ENCODE data around the gene OPHN1. TPM values are rescaled to one million over a fixed set of nuclear protein-coding genes. Genes with fewer than 3 reads are reported as not detected.
A peak's percentile ranks its signal among the peaks of the same experiment; 100 is the strongest.

The OPHN1 gene
- total RNA-seq, 6 experiments from 2014 or later = 7.8 to 12.5 (median 10.6) TPM

GRCh38 chrX:68254738-68255645 lies 178.3 kb downstream of the OPHN1 start:
- Mint-ChIP-seq H3K9me3 (no peaks in the 10 kb centered on the region), H3K27me3 (ENCODE audit: insufficient read depth) (no peaks in the 10 kb centered on the region; the same call in none of the 2 replicates), H3K4me3 (no peak overlapping the region), H3K36me3 (ENCODE audit: low read depth) (no peaks in the 10 kb centered on the region), H3K4me1 (ENCODE audit: low read depth) (peaks cover 8% of the 10 kb centered on the region), H3K27ac (no peak overlapping the region)
- DNase-seq = no peak
- no peak for TF ChIP-seq CTCF (IDR thresholded peaks at IDR 0.05)

DNA sequence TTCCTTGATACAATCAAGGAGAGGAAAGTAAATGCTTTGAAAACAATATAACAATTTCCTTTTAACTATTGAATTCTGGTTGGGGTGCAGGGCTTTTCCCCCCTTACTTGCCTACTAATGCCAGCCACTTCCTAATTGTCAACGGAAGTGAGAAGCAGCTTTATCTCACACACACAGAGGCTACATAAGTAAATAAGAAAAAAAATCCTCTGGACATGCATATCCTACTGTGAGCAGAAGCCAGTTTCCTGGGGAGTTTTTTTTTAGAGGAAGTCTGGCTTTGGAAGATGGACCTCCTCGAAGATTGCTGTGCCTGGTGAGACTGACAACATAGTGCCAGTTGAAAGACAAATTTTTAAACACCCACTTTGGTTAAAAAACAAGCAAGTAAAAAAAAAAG lies 180.6 kb downstream of the OPHN1 start:
- DNase-seq = no peak
- Mint-ChIP-seq H3K9me3 (no peaks in the 10 kb centered on the region), H3K4me1 (ENCODE audit: low read depth) (peaks cover 8% of the 10 kb centered on the region), H3K4me3 (no peak overlapping the region), H3K27ac (no peak overlapping the region), H3K36me3 (ENCODE audit: low read depth) (no peaks in the 10 kb centered on the region), H3K27me3 (ENCODE audit: insufficient read depth) (no peaks in the 10 kb centered on the region; the same call in none of the 2 replicates)
- no peak for TF ChIP-seq CTCF (IDR thresholded peaks at IDR 0.05)

DNA sequence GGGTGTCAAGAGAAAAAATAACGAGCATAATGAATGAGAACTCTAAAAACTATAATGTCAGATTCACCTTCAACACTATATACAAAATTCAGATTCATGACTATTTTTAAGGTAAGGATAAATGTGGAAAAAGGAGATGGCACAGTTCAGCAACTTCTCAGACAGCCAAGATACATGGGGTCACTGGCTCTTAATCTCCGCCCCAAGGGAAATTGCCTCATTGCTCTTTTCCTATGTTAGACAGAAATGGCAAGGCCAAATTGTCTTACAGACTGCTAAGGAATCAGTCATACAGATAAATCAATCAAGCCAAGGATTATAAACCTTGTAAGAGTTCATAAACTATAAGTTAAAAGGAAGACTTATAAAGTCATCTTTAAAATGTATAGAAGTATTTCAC lies 183.4 kb downstream of the OPHN1 start:
- H3K9me3 Mint-ChIP-seq = no peaks in the 10 kb centered on the region
- no peaks in the 10 kb centered on the region; the same call in 1 of the 2 replicates for H3K27me3 Mint-ChIP-seq (ENCODE audit: insufficient read depth)
- no peak overlapping the region for H3K4me3 Mint-ChIP-seq
- DNase-seq = no peak
- TF ChIP-seq CTCF (IDR thresholded peaks at IDR 0.05) = no peak
- H3K36me3 Mint-ChIP-seq (ENCODE audit: low read depth) = no peaks in the 10 kb centered on the region
- H3K4me1 Mint-ChIP-seq (ENCODE audit: low read depth) = no peaks in the 10 kb centered on the region; the same call in 1 of the 2 replicates
- no peak overlapping the region for H3K27ac Mint-ChIP-seq

DNA sequence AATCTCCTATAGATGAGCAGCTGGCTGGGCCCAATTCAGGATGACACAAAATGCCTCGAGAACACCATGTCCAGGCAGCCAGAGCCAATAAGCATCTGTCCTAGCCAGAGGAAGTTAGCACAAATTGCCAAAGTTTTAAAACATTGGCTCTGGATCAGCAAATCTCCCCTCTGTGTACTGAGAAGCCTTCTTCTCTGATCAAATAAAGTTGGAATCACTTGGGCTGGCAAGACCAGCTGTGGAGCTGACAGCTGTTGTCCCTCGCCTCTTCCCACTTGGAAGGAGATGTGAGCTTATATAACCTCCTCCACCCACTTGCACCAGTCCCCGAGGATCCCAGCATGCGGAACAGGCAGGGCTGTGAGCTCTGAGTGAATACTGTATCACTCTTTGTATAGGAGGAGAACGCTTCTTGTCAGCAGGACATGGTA lies 183.9 kb downstream of the OPHN1 start:
- Mint-ChIP-seq H3K4me3 (no peak overlapping the region), H3K36me3 (ENCODE audit: low read depth) (no peaks in the 10 kb centered on the region), H3K27ac (no peak overlapping the region), H3K27me3 (ENCODE audit: insufficient read depth) (no peaks in the 10 kb centered on the region; the same call in 1 of the 2 replicates), H3K4me1 (ENCODE audit: low read depth) (no peaks in the 10 kb centered on the region), H3K9me3 (no peaks in the 10 kb centered on the region)
- no peak for DNase-seq
- no peak for TF ChIP-seq CTCF (IDR thresholded peaks at IDR 0.05)

DNA sequence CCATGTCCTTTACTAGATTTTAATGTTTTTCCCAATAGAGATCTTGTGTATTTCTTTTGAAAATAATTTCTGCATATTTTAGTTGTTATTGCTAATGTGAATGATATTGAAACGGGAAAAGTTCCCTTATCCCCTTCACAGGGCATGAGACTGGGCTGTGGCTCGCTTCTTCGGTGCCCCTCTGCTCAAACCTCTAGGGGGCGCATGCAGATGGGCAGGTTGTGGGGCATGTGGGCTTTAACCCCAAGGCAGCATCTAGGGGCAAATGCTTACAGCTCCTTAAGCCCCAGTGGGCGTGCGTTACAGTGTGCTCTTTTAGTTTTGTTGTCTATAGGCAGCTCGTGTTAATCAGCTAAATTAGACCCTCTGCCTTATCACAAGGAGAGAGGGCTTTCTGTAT lies 194.7 kb downstream of the OPHN1 start:
- Mint-ChIP-seq H3K27ac (no peak overlapping the region), H3K27me3 (ENCODE audit: insufficient read depth) (no peaks in the 10 kb centered on the region), H3K9me3 (no peaks in the 10 kb centered on the region), H3K36me3 (ENCODE audit: low read depth) (peaks cover 1% of the 10 kb centered on the region; the same call in 1 of the 2 replicates), H3K4me3 (no peak overlapping the region), H3K4me1 (ENCODE audit: low read depth) (no peaks in the 10 kb centered on the region)
- peak; percentile 75 for TF ChIP-seq CTCF (IDR thresholded peaks at IDR 0.05)
- DNase-seq = no peak
